Activated T-cell treated with anti-CD3 and anti-CD28 coated beads for 1 hour (primary cell): ENCODE data around the gene STT3A.

Source experiments
- DNase-seq: peaks from one replicate; pipeline ENCODE4 v3.0.0-alpha.2; 2020; ENCODE audit warnings: low read depth

The STT3A gene

GRCh38 chr11:125667151-125667550, 74.5 kb downstream of the STT3A start:
- no peak for DNase-seq

- no peak for DNase-seq
Observed at GRCh38 chr11:125670172-125670571, 77.5 kb downstream of the STT3A start.

- DNase-seq: no peak
Observed at GRCh38 chr11:125671561-125671960, 78.9 kb downstream of the STT3A start.
